Erythroblast (primary cell): ENCODE data around the gene CAB39L.
A peak's percentile ranks its signal among the peaks of the same experiment; 100 is the strongest.

ENCODE experiments used
- DNase-seq, 2 experiments: peaks; one replicate each; lab custom pipeline; 2025; lab: John Stamatoyannopoulos, UW
- GATA1 ChIP-seq: IDR thresholded peaks from 2 replicates; pipeline ENCODE4 v1.6.1; 2011; ENCODE audit warnings: low read depth, mild to moderate bottlenecking, control low read depth, low read length, moderate library complexity
- POLR2A ChIP-seq: IDR thresholded peaks from 2 replicates; pipeline ENCODE4 v1.6.1; 2011; ENCODE audit warnings: mild to moderate bottlenecking, low read length

Gene CAB39L

GRCh38 chr13:49367640-49368422 is 76.0 kb downstream of the CAB39L start:
- TF ChIP-seq POLR2A (no peak), GATA1 (no peak)
- no peak for DNase-seq

GRCh38 chr13:49366841-49367240 is 77.0 kb downstream of the CAB39L start:
- TF ChIP-seq POLR2A (no peak), GATA1 (no peak)
- DNase-seq = no peak

- TF ChIP-seq GATA1 (no peak), POLR2A (no peak)
- DNase-seq = no peak
Measured at GRCh38 chr13:49357694-49358093, 86.2 kb downstream of the CAB39L start.

GRCh38 chr13:49356223-49356622 is 87.6 kb downstream of the CAB39L start:
- DNase-seq = no peak
- TF ChIP-seq GATA1 (no peak), POLR2A (no peak)

GRCh38 chr13:49354719-49355118 is 89.1 kb downstream of the CAB39L start:
- DNase-seq = no peak
- TF ChIP-seq POLR2A (no peak), GATA1 (no peak)

- no peak for TF ChIP-seq POLR2A
- no peak for TF ChIP-seq GATA1
- no peak for DNase-seq
Measured at GRCh38 chr13:49353908-49354307, 90.0 kb downstream of the CAB39L start.

- no peak for DNase-seq
- no peak for TF ChIP-seq POLR2A
- no peak for TF ChIP-seq GATA1
Measured at GRCh38 chr13:49351871-49352270, 92.0 kb downstream of the CAB39L start.

- no peak for DNase-seq
- no peak for TF ChIP-seq GATA1
- no peak for TF ChIP-seq POLR2A
Measured at GRCh38 chr13:49348751-49349150, 95.1 kb downstream of the CAB39L start.

- TF ChIP-seq POLR2A (no peak), GATA1 (no peak)
- DNase-seq = no peak
Measured at GRCh38 chr13:49347650-49348385, 96.0 kb downstream of the CAB39L start.

GRCh38 chr13:49346460-49346859 is 97.4 kb downstream of the CAB39L start:
- TF ChIP-seq GATA1 = no peak
- TF ChIP-seq POLR2A = no peak
- DNase-seq = no peak

- TF ChIP-seq GATA1 (no peak), POLR2A (no peak)
- no peak for DNase-seq
Measured at GRCh38 chr13:49343731-49344130, 100.1 kb downstream of the CAB39L start.

- DNase-seq = peak; percentile 5 to 38
- TF ChIP-seq GATA1 (no peak), POLR2A (no peak)
Measured at GRCh38 chr13:49343255-49343654, 100.6 kb downstream of the CAB39L start.

GRCh38 chr13:49342454-49342853 is 101.4 kb downstream of the CAB39L start:
- DNase-seq = no peak
- TF ChIP-seq POLR2A = no peak
- no peak for TF ChIP-seq GATA1

- TF ChIP-seq GATA1 = no peak
- TF ChIP-seq POLR2A = no peak
- DNase-seq = no peak
Measured at GRCh38 chr13:49341941-49342340, 101.9 kb downstream of the CAB39L start.
